GM23338 (cell line): Measurements from ENCODE around the gene TUBA8.

Source experiments
- CTCF ChIP-seq, 2 experiments: fragments of 200-600 bp in 1 of 2; sonication (generic) in 1 of 2; conservative IDR thresholded peaks; 2 replicates each; pipeline versions ENCODE4 v1.5.1 to v1.6.1; 2016 to 2017; ENCODE audit warnings: antibody characterized with exemption in 2 of 2, low read depth in 2 of 2, mild to moderate bottlenecking in 2 of 2, moderate library complexity in 1 of 2
- EZH2 ChIP-seq: fragments of 200-600 bp; sonication (generic); IDR thresholded peaks from one replicate; pipeline ENCODE4 v1.8.0; 2017; ENCODE audit warnings: antibody characterized with exemption, mild to moderate bottlenecking, low read depth; ENCODE audit not compliant: unreplicated experiment
- EZH2phosphoT487 ChIP-seq: fragments of 200-600 bp; sonication (generic); IDR thresholded peaks from one replicate; pipeline ENCODE4 v1.8.1; 2018; ENCODE audit warnings: antibody characterized with exemption; ENCODE audit not compliant: unreplicated experiment
- JUNB ChIP-seq: IDR thresholded peaks from one replicate; pipeline ENCODE4 v1.6.1; 2016; ENCODE audit warnings: antibody characterized with exemption; ENCODE audit not compliant: unreplicated experiment
- NANOG ChIP-seq: IDR thresholded peaks from 2 replicates; pipeline ENCODE4 v1.6.1; 2016; ENCODE audit warnings: antibody characterized with exemption, borderline replicate concordance
- POLR2AphosphoS5 ChIP-seq: IDR thresholded peaks from 2 replicates; pipeline ENCODE4 v1.6.1; 2016; ENCODE audit warnings: antibody characterized with exemption, low read depth
- TF ChIP-seq, protein P1 (sequence below): IDR thresholded peaks from one replicate; pipeline ENCODE4 v1.6.1; 2018; ENCODE audit warnings: antibody characterized with exemption; ENCODE audit not compliant: unreplicated experiment

GRCh38 chr22:18136563-18137320 is 26.1 kb downstream of the TUBA8 start:
- TF ChIP-seq CTCF (conservative IDR thresholded peaks at IDR 0.05; ENCODE audit: low read depth in 2 of 2), result no peak
- no peak for TF ChIP-seq EZH2
- TF ChIP-seq, protein P1, sequence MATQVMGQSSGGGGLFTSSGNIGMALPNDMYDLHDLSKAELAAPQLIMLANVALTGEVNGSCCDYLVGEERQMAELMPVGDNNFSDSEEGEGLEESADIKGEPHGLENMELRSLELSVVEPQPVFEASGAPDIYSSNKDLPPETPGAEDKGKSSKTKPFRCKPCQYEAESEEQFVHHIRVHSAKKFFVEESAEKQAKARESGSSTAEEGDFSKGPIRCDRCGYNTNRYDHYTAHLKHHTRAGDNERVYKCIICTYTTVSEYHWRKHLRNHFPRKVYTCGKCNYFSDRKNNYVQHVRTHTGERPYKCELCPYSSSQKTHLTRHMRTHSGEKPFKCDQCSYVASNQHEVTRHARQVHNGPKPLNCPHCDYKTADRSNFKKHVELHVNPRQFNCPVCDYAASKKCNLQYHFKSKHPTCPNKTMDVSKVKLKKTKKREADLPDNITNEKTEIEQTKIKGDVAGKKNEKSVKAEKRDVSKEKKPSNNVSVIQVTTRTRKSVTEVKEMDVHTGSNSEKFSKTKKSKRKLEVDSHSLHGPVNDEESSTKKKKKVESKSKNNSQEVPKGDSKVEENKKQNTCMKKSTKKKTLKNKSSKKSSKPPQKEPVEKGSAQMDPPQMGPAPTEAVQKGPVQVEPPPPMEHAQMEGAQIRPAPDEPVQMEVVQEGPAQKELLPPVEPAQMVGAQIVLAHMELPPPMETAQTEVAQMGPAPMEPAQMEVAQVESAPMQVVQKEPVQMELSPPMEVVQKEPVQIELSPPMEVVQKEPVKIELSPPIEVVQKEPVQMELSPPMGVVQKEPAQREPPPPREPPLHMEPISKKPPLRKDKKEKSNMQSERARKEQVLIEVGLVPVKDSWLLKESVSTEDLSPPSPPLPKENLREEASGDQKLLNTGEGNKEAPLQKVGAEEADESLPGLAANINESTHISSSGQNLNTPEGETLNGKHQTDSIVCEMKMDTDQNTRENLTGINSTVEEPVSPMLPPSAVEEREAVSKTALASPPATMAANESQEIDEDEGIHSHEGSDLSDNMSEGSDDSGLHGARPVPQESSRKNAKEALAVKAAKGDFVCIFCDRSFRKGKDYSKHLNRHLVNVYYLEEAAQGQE, result no peak
- TF ChIP-seq POLR2AphosphoS5, result no peak
- no peak for TF ChIP-seq NANOG
- TF ChIP-seq JUNB, result no peak
- no peak for TF ChIP-seq EZH2phosphoT487
